Mucosa of rectum (tissue), 2 donors: ENCODE measurements around the gene CCDC97.

Source experiments
- H3K27ac ChIP-seq, 2 donors: one replicate each; pipeline ENCODE4 v1.7.0; 2013; ENCODE audit warnings: inconsistent platforms in 2 of 2, low read depth in 2 of 2, low read length in 2 of 2
- H3K27me3 ChIP-seq, 2 donors: one replicate each; pipeline ENCODE4 v1.7.0; 2013; ENCODE audit warnings: low read length in 2 of 2; ENCODE audit not compliant: control insufficient read depth in 2 of 2, insufficient read depth in 2 of 2
- H3K36me3 ChIP-seq, 2 donors: one replicate each; pipeline ENCODE4 v1.7.0; 2013; ENCODE audit warnings: low read length in 2 of 2; ENCODE audit not compliant: control insufficient read depth in 2 of 2, insufficient read depth in 2 of 2
- H3K4me1 ChIP-seq, 2 donors: one replicate each; pipeline ENCODE4 v1.7.0; 2013; ENCODE audit warnings: low read length in 2 of 2, mild to moderate bottlenecking in 1 of 2; ENCODE audit not compliant: control insufficient read depth in 2 of 2, insufficient read depth in 2 of 2
- H3K4me3 ChIP-seq, 2 donors: one replicate each; pipeline ENCODE4 v1.7.0; 2013; ENCODE audit warnings: low read length in 2 of 2
- H3K9ac ChIP-seq, 2 donors: one replicate each; pipeline ENCODE4 v1.7.0; 2013; ENCODE audit warnings: low read length in 2 of 2, low read depth in 1 of 2, mild to moderate bottlenecking in 1 of 2
- H3K9me3 ChIP-seq, 2 donors: one replicate each; pipeline ENCODE4 v1.7.0; 2013; ENCODE audit warnings: low read length in 2 of 2; ENCODE audit not compliant: control insufficient read depth in 2 of 2
- donor health status: healthy.
- donor health status: Normal muscosa, but diverticular disease.

Gene CCDC97

GRCh38 chr19:41298348-41298964 is 11.5 kb upstream of the CCDC97 start:
- Histone ChIP-seq H3K9me3 (no peaks in the 10 kb centered on the region), H3K36me3 (peaks cover 68 to 91% of the 10 kb centered on the region in 2 donors), H3K27ac (peak overlapping the region; percentile 82 to 85), H3K4me1 (peaks cover 32 to 37% of the 10 kb centered on the region in 2 donors), H3K4me3 (no peak overlapping the region), H3K9ac (peak overlapping the region; percentile 43 to 52), H3K27me3 (no peaks in the 10 kb centered on the region)

DNA sequence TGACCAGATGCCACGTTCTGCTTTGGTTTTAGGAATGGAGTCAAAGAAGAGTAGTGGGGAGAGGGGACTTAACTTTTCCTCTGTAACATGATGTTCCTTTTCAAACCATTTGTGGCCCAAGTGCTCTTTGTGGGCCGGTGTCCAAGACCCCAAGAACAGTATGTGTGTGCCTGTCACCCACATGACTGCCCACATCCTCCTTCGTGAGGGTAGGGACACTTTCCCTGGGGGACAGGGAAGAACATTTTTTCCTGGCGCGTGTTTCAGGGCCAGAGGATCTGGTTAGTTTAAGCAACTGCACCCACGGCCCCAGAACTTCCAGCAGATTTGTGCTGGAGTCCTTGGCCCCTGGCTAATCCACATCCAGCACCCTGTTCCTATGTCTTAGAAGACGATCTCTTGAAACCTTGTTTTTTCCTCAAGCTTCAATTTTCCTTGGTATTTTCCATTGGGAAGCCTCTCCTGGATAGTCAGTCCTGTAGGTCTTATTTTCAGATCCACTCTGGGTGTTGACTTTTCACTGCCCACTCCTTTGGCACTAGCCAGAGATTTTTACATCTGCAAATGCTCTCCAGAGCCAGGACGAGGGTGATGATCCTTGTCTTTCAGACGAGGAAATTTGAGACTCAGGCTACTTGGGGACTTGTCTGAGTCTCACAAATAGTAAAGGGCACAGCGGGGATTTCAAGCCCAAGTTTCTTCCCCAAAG is 10.8 kb upstream of the CCDC97 start:
- peaks cover 68 to 91% of the 10 kb centered on the region in 2 donors for H3K36me3 ChIP-seq
- no peak overlapping the region for H3K4me3 ChIP-seq
- H3K9ac ChIP-seq, result peak overlapping the region in 1 of 2 donors; percentile 48

GRCh38 chr19:41299755-41300089 is 10.2 kb upstream of the CCDC97 start:
- Histone ChIP-seq H3K27me3 (no peaks in the 10 kb centered on the region), H3K27ac (peak overlapping the region; percentile 82 to 85), H3K36me3 (peaks cover 68 to 91% of the 10 kb centered on the region in 2 donors), H3K4me1 (peaks cover 32 to 37% of the 10 kb centered on the region in 2 donors), H3K9ac (no peak overlapping the region), H3K9me3 (no peaks in the 10 kb centered on the region), H3K4me3 (no peak overlapping the region)

More for the DNA sequence above, 10.8 kb upstream of the CCDC97 start:
- Histone ChIP-seq H3K9me3 (no peaks in the 10 kb centered on the region), H3K4me1 (peaks cover 32 to 37% of the 10 kb centered on the region in 2 donors), H3K27me3 (no peaks in the 10 kb centered on the region), H3K27ac (peak overlapping the region; percentile 82 to 85)

GRCh38 chr19:41300555-41300954 is 9.4 kb upstream of the CCDC97 start:
- Histone ChIP-seq H3K4me1 (peaks cover 32 to 37% of the 10 kb centered on the region in 2 donors), H3K4me3 (no peak overlapping the region), H3K27ac (peak overlapping the region; percentile 82 to 85), H3K9me3 (no peaks in the 10 kb centered on the region), H3K27me3 (no peaks in the 10 kb centered on the region), H3K36me3 (peaks cover 67 to 91% of the 10 kb centered on the region in 2 donors), H3K9ac (no peak overlapping the region)

DNA sequence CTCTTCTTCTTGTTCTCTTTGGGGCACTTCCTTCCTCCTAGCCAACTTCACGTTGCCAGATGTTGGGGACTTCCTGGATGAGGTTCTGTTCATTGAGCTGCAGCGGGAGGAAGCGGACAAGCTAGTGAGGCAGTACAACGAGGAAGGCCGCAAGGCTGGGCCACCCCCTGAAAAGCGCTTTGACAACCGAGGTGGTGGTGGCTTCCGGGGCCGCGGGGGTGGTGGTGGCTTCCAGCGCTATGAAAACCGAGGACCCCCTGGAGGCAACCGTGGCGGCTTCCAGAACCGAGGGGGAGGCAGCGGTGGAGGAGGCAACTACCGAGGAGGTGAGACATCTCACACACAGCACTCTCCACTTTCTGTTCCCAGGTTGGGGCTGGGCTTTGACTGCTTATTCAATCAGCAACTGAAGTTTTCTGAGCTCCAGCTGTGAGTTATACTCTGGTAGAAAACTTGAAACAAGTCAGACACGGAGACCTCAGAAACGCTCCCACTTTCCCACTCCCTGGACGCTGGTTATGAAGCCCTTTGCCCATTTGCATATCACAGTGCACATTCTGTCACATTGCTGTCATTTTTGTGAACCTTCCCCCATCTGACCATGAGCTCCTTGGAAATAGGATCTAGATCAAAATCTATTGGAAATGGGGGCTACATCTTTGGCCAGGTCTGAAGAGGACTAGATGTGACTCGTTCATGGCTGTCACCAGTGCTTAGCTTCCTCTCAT is 7.2 kb upstream of the CCDC97 start:
- Histone ChIP-seq H3K9me3 (no peaks in the 10 kb centered on the region), H3K27me3 (no peaks in the 10 kb centered on the region), H3K27ac (peak overlapping the region in 1 of 2 donors; percentile 69), H3K9ac (no peak overlapping the region), H3K4me1 (peaks cover 28 to 29% of the 10 kb centered on the region in 2 donors), H3K4me3 (no peak overlapping the region), H3K36me3 (peaks cover 55 to 80% of the 10 kb centered on the region in 2 donors)

DNA sequence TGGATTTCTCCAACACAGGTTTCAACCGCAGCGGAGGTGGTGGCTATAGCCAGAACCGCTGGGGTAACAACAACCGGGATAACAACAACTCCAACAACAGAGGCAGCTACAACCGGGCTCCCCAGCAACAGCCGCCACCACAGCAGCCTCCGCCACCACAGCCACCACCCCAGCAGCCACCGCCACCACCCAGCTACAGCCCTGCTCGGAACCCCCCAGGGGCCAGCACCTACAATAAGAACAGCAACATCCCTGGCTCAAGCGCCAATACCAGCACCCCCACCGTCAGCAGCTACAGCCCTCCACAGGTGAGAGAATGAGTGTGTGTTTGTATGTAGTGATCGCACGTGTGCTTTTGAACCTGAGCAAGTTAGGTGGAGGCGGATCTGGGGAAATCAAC is 6.0 kb upstream of the CCDC97 start:
- H3K27me3 ChIP-seq, result no peaks in the 10 kb centered on the region
- H3K9me3 ChIP-seq, result no peaks in the 10 kb centered on the region
- no peak overlapping the region for H3K27ac ChIP-seq
- H3K4me1 ChIP-seq, result peaks cover 27 to 28% of the 10 kb centered on the region in 2 donors
- H3K9ac ChIP-seq, result no peak overlapping the region
- no peak overlapping the region for H3K4me3 ChIP-seq
- H3K36me3 ChIP-seq, result peaks cover 47 to 74% of the 10 kb centered on the region in 2 donors

GRCh38 chr19:41304706-41305483 is 5.1 kb upstream of the CCDC97 start:
- Histone ChIP-seq H3K27ac (no peak overlapping the region), H3K9me3 (no peaks in the 10 kb centered on the region), H3K4me3 (no peak overlapping the region), H3K4me1 (peaks cover 22 to 25% of the 10 kb centered on the region in 2 donors), H3K27me3 (no peaks in the 10 kb centered on the region), H3K36me3 (peaks cover 47 to 65% of the 10 kb centered on the region in 2 donors), H3K9ac (no peak overlapping the region)

GRCh38 chr19:41305927-41306793 is 3.8 kb upstream of the CCDC97 start:
- H3K4me1 ChIP-seq, result peaks cover 27 to 30% of the 10 kb centered on the region in 2 donors
- peak overlapping the region in 1 of 2 donors; percentile 23 for H3K9ac ChIP-seq
- H3K36me3 ChIP-seq, result peaks cover 46 to 55% of the 10 kb centered on the region in 2 donors

More at GRCh38 chr19:41305927-41306793, 3.8 kb upstream of the CCDC97 start:
- Histone ChIP-seq H3K4me3 (no peak overlapping the region), H3K9me3 (no peaks in the 10 kb centered on the region), H3K27ac (peak overlapping the region in 1 of 2 donors; percentile 46), H3K27me3 (no peaks in the 10 kb centered on the region)
